SJSA1 (cell line): ENCODE data around the gene CXCL14. TPM values are rescaled to one million over a fixed set of nuclear protein-coding genes. Genes with fewer than 3 reads are reported as not detected.

ENCODE experiments used
- DNase-seq, 2 experiments: peaks; one replicate each; pipeline ENCODE4 v3.0.0-alpha.2; 2015 to 2020; ENCODE audit warnings: low spot score in 2 of 2, low read depth in 1 of 2
- H3K27ac ChIP-seq: fragments of 250-450 bp; sonication (Bioruptor Pico); 2 replicates; pipeline ENCODE4 v1.5.1; 2020; ENCODE audit warnings: mild to moderate bottlenecking, moderate library complexity
- H3K27me3 ChIP-seq: fragments of 250-450 bp; sonication (Bioruptor Pico); replicated peaks from 2 replicates; pipeline ENCODE4 v1.5.1; 2020; ENCODE audit warnings: mild to moderate bottlenecking, moderate library complexity
- H3K36me3 ChIP-seq: fragments of 250-450 bp; sonication (Bioruptor Pico); 2 replicates; pipeline ENCODE4 v1.5.1; 2020; ENCODE audit warnings: mild to moderate bottlenecking
- H3K4me1 ChIP-seq: fragments of 250-450 bp; sonication (Bioruptor Pico); replicated peaks from 2 replicates; pipeline ENCODE4 v1.6.1; 2021; ENCODE audit warnings: mild to moderate bottlenecking
- H3K4me3 ChIP-seq: fragments of 250-450 bp; sonication (Bioruptor Pico); 2 replicates; pipeline ENCODE4 v1.5.1; 2020; ENCODE audit warnings: mild to moderate bottlenecking
- H3K9me3 ChIP-seq: fragments of 250-450 bp; sonication (Bioruptor Pico); replicated peaks from 2 replicates; pipeline ENCODE4 v1.5.1; 2020; ENCODE audit warnings: mild to moderate bottlenecking
- total RNA-seq: library from RNA; depleted of rRNA; stranded (reverse); fragments of >200 nt; shearing (Covaris generic); gene quantifications from 2 replicates; pipeline ENCODE4 v1.2.3, GENCODE V29; 2014

The CXCL14 gene
- total RNA-seq, 1 experiment from 2014 or later = 0.29 TPM

DNA sequence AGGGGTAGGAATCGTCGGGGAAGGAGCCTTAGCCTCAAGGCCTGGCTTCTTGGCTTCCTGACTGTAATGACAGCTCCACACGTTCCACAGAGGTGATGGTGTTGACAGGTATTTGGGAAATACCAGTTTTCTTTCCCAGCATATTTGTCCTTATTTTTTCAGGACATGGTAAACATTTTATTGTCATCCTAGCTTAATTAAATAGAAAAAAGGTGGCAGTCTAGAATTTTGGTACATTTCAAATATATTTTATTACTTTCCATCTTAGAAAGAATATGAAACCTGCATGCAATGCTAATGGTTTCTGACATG lies 8.4 kb downstream of the CXCL14 start:
- Histone ChIP-seq H3K4me3 (no peak overlapping the region), H3K27me3 (no peaks in the 10 kb centered on the region; the same call in 1 of the 2 replicates), H3K4me1 (no peaks in the 10 kb centered on the region), H3K27ac (no peak overlapping the region), H3K36me3 (no peaks in the 10 kb centered on the region), H3K9me3 (no peaks in the 10 kb centered on the region)
- no peak for DNase-seq

DNA sequence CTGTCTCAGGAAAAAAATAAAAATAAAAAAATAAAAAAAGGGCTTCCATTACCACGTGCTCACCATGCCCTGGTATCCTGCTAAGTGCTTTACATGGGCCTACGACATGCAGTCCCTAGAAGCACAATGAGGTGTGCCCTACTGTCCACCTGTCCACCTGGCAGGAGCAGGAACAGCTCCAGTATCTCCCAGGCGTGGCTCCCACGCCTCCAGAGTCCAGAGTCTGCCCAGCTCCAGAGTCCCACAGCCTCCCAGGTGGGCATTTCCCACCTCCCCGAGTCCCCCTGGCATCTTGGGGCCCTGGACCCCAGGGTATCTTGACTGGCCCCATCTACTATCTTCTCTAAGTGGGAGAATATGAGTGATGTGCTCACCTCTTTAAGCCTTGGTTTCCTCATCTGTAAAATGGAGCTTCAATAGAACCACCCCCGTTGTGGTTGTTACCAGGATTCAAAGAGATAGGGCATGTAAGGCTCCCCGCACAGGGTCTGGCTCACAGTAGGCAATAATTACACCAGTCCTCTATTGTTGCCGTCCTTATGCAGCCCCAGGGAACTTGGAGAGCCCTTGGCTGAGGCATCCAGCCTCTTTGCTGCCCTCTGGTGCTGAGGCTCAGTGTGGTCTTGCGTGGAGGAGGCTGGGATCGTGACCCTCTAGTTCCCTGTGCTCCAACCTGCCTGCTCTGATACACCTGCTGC lies 8.9 kb downstream of the CXCL14 start:
- Histone ChIP-seq H3K36me3 (no peaks in the 10 kb centered on the region), H3K4me1 (no peaks in the 10 kb centered on the region), H3K27ac (no peak overlapping the region), H3K4me3 (no peak overlapping the region), H3K9me3 (no peaks in the 10 kb centered on the region), H3K27me3 (no peaks in the 10 kb centered on the region; the same call in 1 of the 2 replicates)
- DNase-seq = peak; percentile 38 to 65

DNA sequence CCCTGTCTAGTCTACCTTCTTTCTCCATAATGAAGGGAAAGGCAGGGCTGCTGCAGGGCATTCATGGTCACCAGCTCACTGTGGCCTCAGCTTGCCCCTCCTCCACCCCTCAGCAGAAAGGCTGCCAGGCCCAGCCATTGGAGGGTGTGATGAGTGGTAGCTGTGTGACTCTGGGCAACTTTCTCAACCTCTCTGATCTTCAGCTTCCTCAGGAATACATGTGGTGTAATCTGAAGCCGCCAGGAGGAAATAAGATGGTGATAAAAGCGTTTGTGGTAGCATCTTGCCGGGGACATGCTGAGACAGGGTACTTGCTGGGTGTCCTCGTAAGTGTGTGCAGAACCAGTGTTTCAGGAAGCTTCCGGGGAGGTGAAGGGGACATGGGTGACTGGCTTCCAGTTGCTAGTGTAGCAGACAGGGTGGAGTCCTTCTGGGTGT lies 9.8 kb downstream of the CXCL14 start:
- Histone ChIP-seq H3K4me1 (no peaks in the 10 kb centered on the region), H3K9me3 (no peaks in the 10 kb centered on the region), H3K27me3 (no peaks in the 10 kb centered on the region; the same call in 1 of the 2 replicates), H3K27ac (no peak overlapping the region), H3K36me3 (no peaks in the 10 kb centered on the region), H3K4me3 (no peak overlapping the region)
- no peak for DNase-seq

DNA sequence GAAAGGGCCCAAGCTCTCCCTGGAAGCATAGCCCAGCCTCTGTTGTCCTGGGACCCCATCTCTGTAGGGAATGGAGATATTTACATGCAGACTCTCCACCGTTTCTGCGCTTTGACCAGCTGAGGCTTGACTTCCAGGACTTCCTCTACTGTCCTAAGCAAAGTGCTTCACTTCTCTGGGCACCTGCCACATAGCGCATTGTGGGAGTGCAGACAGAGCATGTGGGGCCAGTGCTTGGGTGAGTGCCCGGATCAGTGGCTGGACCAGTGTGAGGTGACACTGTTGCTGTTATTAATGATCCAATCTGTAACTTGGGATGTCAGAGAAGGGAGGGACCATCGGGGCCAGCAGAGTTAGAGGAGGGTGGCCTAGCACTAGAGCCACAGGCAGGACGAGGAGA lies 10.5 kb downstream of the CXCL14 start:
- Histone ChIP-seq H3K4me1 (no peaks in the 10 kb centered on the region), H3K27ac (no peak overlapping the region), H3K4me3 (no peak overlapping the region), H3K36me3 (no peaks in the 10 kb centered on the region), H3K27me3 (no peaks in the 10 kb centered on the region), H3K9me3 (no peaks in the 10 kb centered on the region)
- DNase-seq = no peak

DNA sequence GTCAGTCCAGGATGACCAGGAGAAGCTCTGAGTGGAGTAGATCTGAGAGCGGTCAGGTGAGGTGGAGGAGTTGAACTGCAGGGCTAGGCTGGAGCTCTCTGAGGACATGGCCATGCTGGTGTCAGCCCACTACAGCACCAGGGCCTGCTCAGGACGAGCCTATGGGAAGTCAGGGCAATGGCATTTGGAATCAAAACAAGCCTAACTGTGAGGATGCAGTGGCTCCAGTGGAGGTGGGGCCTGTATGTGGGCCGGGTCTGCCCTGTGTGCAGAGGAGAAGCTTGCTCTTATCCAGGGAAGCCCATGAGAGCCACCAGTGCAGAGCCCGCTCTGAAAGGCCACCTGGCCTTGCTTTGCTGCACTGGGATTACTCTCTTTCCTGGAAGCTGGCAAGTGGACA lies 11.1 kb downstream of the CXCL14 start:
- Histone ChIP-seq H3K4me3 (no peak overlapping the region), H3K27me3 (no peaks in the 10 kb centered on the region), H3K36me3 (no peaks in the 10 kb centered on the region), H3K27ac (no peak overlapping the region), H3K4me1 (no peaks in the 10 kb centered on the region), H3K9me3 (no peaks in the 10 kb centered on the region)
- DNase-seq = no peak

DNA sequence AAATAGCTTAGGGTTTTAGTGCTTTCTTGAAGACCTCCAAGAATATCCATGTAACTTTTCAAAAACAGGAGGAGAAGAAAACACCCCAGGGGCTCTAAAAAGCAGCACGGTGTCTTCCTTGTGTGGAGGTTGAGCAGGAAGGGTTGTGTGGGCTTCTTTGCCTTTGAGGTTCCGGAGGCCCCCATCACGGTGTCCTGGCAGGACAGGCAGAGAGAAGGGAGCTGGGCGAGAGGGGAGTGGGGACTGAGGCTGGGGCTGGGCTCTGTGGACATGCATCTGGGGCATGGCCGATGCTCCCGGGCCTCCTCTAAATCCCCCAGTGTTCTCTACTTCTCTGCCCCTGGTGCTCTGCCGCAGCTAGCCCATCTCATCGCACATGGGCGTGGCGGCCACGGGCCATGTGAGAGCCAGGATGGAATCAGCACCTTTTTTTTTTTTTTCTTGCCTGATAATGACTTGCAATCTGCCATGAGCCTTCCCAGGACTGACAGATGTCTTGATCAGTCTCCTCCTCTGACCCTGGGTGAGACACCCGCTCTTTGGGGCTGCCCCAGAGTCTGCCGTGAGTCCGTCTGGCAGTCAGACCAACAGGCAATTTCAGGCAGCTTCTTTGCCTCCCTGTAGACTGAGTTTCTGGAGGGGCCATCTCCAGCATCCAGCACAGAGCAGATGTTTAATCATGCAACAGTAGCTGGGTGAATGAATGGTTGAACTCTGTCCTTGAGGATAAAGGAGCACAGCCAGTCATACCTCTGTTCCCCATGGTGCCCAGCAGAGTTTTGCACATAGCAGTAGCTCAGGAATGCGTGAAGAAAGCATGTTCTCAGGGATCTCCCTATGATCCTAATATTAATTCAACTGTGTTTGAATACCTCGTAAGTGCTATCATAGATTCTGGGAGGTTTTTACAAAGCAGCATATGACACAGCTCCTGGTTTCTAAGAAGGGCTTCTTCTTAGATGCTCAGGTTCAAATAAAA lies 12.1 kb downstream of the CXCL14 start:
- Histone ChIP-seq H3K4me3 (no peak overlapping the region), H3K9me3 (no peaks in the 10 kb centered on the region), H3K36me3 (no peaks in the 10 kb centered on the region), H3K4me1 (no peaks in the 10 kb centered on the region), H3K27ac (no peak overlapping the region), H3K27me3 (no peaks in the 10 kb centered on the region)
- no peak for DNase-seq

DNA sequence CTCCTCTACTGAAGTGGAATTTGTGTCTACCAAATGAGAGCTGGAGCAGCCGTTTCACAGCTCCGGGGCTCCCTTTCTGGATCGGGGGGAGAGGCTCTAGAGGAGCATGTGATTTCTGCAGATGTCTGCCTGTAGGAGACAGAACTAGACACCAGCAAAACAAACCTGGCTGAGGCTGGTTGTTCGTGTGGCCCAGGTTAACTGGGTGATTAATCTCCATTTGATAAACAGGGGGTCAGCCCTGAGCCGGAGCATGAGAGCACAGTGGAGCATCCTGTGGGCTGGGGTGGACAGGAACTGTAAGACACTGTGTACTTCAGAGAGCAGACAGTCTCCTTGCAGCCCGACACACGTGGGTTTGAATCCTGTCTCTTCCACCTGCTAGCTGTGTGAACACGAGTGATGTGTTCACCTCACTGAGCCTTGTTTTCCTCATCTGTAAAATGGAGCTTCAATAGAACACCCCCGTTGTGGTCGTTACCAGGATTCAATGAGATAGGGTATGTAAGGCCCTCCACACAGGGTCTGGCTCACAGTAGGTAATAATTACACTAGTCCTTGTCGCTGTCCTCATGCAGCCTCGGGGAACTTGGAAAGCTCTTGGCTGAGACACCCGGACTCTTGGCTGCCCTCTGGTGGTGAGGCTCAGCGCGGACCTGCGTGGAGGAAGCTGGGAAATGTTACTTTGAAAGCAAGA lies 12.9 kb downstream of the CXCL14 start:
- Histone ChIP-seq H3K27me3 (no peaks in the 10 kb centered on the region), H3K36me3 (no peaks in the 10 kb centered on the region), H3K9me3 (no peaks in the 10 kb centered on the region), H3K27ac (no peak overlapping the region), H3K4me3 (no peak overlapping the region), H3K4me1 (no peaks in the 10 kb centered on the region)
- DNase-seq = peak; percentile 56 to 85

DNA sequence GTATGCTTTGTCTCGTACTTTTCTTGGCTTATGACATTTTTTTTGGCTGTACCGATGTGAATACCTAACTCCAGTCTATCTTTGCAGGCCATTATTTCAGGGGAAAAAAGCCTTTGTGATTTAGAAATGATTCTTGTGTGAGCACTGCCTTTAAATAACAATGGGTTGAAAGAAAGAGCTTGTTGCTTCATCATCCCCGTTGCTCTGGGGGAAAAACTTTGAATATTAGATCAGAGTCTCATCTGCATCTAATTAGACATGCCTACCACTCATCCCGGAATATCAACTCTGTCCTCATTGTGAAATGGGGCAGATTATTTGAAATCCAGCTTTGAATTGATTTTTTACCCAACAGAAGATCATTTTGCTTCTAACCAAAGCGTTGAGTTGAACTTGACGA lies 13.5 kb downstream of the CXCL14 start:
- H3K4me1 ChIP-seq = no peaks in the 10 kb centered on the region
- H3K27me3 ChIP-seq = 0 out of 2 replicates have a peak, but pooled peaks cover 4% of the 10 kb centered on the region
- H3K9me3 ChIP-seq = no peaks in the 10 kb centered on the region
- DNase-seq = no peak
- H3K36me3 ChIP-seq = no peaks in the 10 kb centered on the region
- no peak overlapping the region for H3K4me3 ChIP-seq
- H3K27ac ChIP-seq = no peak overlapping the region

DNA sequence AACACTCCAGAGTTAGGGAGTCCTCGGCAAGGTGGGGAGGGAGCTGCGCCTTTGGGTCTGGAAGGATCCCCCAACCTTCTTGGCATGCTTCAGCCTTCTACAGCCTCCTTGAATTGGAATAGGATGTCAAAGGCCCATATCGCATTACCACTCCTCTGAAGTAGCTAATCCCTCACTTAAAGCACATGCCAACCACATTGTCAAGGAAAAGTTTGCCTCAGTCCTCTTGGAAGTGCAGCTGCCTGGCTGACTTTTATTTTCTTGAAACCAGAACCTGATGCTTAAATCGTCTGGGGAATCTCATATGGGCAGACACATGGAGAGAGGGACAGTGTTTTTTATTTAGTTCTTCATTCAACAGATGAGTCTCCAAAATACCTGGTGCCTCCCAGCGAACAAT lies 14.5 kb downstream of the CXCL14 start:
- H3K4me1 ChIP-seq = no peaks in the 10 kb centered on the region
- H3K36me3 ChIP-seq = no peaks in the 10 kb centered on the region
- H3K4me3 ChIP-seq = no peak overlapping the region
- H3K27ac ChIP-seq = no peak overlapping the region
- DNase-seq = no peak
- 0 out of 2 replicates have a peak, but pooled peaks cover 4% of the 10 kb centered on the region for H3K27me3 ChIP-seq
- H3K9me3 ChIP-seq = no peaks in the 10 kb centered on the region

DNA sequence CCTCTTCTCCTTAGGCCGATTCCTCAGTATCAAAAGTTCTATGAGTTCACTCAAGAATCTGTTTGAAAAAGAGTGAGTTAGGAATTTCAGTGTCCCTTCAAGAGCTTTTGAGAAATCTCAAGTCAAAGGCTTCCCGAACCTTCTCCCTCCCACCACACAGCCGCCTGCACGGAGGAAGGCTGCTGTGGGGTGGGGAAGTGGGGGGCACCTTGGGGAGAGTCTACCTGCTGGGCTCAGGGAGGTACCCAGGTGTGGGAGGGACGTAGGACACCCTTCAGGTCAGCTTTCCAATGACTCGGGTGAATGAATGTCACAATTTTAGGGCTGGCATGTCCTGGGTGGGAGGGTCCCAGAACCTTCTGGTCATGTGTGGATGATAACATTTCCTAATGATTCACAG lies 17.5 kb downstream of the CXCL14 start:
- DNase-seq = no peak
- Histone ChIP-seq H3K4me1 (no peaks in the 10 kb centered on the region), H3K9me3 (no peaks in the 10 kb centered on the region), H3K36me3 (no peaks in the 10 kb centered on the region), H3K27me3 (peaks cover 12% of the 10 kb centered on the region), H3K27ac (no peak overlapping the region), H3K4me3 (no peak overlapping the region)

DNA sequence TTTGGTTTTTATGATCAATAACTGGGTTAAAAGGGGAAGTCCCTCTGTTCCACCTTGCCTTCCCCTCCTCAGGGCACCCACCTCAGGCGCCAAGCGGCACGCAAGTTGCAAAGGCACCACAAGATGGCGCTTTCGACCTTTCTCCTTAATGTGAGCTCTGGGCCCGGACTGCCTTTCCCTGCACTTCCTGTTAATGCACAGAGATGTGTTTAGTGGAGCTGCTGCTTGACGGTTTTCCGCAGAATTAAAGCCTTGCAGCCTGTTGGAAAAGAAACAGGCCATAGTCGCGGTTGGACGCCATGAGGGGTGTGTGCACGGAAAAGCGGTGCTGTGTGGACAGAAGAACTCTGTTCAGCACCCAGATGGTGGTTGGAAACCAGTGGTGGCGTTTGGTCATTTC lies 17.9 kb downstream of the CXCL14 start:
- no peak overlapping the region for H3K4me3 ChIP-seq
- DNase-seq = peak; percentile 80 to 87
- no peak overlapping the region for H3K27ac ChIP-seq
- H3K36me3 ChIP-seq = no peaks in the 10 kb centered on the region
- no peaks in the 10 kb centered on the region for H3K4me1 ChIP-seq
- H3K9me3 ChIP-seq = no peaks in the 10 kb centered on the region
- peaks cover 16% of the 10 kb centered on the region for H3K27me3 ChIP-seq

DNA sequence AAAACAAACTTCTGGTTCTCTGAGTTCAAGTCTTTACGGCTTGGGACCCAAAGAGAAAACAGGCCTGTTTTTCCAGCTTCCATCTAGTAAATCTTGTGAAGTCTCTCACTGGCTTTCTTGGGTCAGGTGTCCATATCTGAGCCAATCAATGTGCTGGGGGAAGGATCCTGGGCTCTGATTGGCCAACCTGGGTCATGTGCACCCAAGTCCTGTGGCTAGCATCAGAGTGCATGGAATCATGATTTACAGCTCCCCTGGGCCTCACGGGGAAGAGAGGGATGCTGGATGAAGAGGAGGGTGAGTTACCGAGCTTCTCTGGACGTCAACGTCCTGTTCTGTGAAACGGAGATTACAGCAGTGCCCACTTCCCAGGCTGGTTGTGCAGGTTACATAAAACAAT lies 19.4 kb downstream of the CXCL14 start:
- no peak for DNase-seq
- no peaks in the 10 kb centered on the region for H3K4me1 ChIP-seq
- no peak overlapping the region for H3K27ac ChIP-seq
- H3K27me3 ChIP-seq = peaks cover 20% of the 10 kb centered on the region
- no peaks in the 10 kb centered on the region for H3K36me3 ChIP-seq
- no peak overlapping the region for H3K4me3 ChIP-seq
- H3K9me3 ChIP-seq = no peaks in the 10 kb centered on the region

DNA sequence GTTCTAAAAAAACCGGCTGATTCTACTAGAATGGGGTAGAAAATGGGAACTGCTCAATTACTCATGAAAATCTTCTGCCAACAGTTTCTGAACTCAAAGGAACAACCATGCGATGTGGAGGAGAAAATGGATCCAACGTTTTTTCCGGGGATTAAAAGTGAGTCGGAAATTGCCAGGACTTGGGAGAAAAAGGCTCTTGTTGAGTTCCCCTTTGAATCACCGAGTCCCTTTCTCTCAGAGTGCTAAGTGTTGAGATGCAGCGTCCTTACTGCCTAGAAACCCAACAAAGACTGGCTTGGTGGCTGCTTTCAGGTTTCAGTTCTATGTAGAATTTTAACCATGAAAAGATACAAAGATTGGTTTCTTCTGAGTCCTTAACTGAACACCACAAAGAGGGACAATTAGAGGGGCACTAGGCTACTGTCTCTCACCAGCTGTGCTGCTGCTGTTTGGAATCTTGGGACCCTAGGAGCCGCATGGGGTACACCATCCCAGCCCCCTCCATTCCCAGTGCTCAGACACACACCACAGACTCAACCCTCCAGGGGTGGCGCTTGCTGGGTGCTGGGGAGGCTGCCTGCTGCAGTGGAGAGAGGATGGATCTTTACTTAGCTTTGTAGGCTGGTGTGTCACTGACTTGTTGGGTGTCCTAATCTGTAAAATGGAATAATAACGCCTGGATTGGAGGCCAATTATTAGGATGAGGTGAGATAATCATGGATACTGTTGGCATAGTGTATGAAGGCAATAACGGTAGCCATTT lies 21.5 kb downstream of the CXCL14 start:
- Histone ChIP-seq H3K9me3 (no peaks in the 10 kb centered on the region), H3K4me1 (no peaks in the 10 kb centered on the region), H3K27me3 (peaks cover 20% of the 10 kb centered on the region), H3K36me3 (no peaks in the 10 kb centered on the region), H3K27ac (no peak overlapping the region), H3K4me3 (no peak overlapping the region)
- no peak for DNase-seq
